Muscle of leg (tissue), 11 donors: ENCODE data around the gene KNDC1. TPM values are rescaled to one million over a fixed set of nuclear protein-coding genes. Genes with fewer than 3 reads are reported as not detected.
A peak's percentile ranks its signal among the peaks of the same experiment; 100 is the strongest.

Experiments
- DNase-seq: peaks from one replicate; pipeline ENCODE4 v3.0.0; 2013
- H3K27ac ChIP-seq: one replicate; pipeline ENCODE4 v1.5.1; 2013; ENCODE audit warnings: mild to moderate bottlenecking, low read length, control low read depth
- H3K27me3 ChIP-seq: one replicate; pipeline ENCODE4 v1.6.1; 2013; ENCODE audit warnings: low read length; ENCODE audit not compliant: control insufficient read depth, insufficient read depth
- H3K36me3 ChIP-seq: one replicate; pipeline ENCODE4 v1.6.1; 2013; ENCODE audit warnings: low read length; ENCODE audit not compliant: control insufficient read depth, insufficient read depth
- H3K4me1 ChIP-seq: one replicate; pipeline ENCODE4 v1.6.1; 2013; ENCODE audit warnings: low read length; ENCODE audit not compliant: control insufficient read depth, insufficient read depth
- H3K4me3 ChIP-seq: one replicate; pipeline ENCODE4 v1.5.1; 2013; ENCODE audit warnings: low read length, control low read depth
- H3K9me3 ChIP-seq: replicated peaks from 2 replicates; pipeline ENCODE4 v1.6.1; 2013; ENCODE audit warnings: low read depth, low read length; ENCODE audit not compliant: control insufficient read depth
- WGBS: methylation state at CpG from one replicate; pipeline ENCODE4 v1.1.5; 2013; ENCODE audit warnings: missing lambda C conversion rate; ENCODE audit not compliant: insufficient coverage; 5-methylcytosine and 5-hydroxymethylcytosine counted together
- polyA plus RNA-seq, 8 donors: library from polyadenylated mRNA; unstranded; fragments of 120-200 nt; gene quantifications; one replicate each; pipeline versions ENCODE4 v1.2.1 to v1.2.3, GENCODE V29; 2013; ENCODE audit warnings: inconsistent platforms in 1 of 8, low replicate concordance in 1 of 8; ENCODE audit not compliant: insufficient read length in 8 of 8, insufficient read depth in 1 of 8
- total RNA-seq: library from RNA; stranded (reverse); fragments of 120-200 nt; gene quantifications from one replicate; pipeline ENCODE4 v1.2.4, GENCODE V29; 2013

KNDC1 gene
- total and polyA plus RNA-seq, 9 donors, result 1.5 to 9.8 (median 4.4) TPM

DNA sequence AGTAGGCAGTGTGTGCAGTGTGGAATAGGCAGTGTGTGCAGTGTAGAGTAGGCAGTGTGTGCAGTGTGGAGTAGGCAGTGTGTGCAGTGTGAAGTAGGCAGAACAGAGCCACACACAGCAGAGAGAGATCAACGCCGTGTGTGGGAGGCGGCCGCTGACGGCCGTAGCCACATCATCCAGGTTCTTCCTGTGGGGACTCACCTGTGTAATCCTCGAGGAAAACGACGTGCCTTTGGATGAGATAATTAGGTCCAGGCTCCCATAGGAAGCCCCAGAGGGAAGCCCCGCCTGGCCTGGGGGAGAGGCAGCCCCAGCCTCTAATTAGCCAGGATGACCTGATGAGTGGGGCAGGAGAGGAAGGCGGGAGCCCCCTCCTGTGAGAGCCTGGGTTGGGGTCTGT is 25.4 kb downstream of the KNDC1 start:
- H3K27ac ChIP-seq, result no peak overlapping the region
- no peaks in the 10 kb centered on the region for H3K36me3 ChIP-seq
- DNase-seq, result no peak
- peaks cover 17% of the 10 kb centered on the region for H3K4me1 ChIP-seq
- no peaks in the 10 kb centered on the region for H3K9me3 ChIP-seq
- H3K4me3 ChIP-seq, result no peak overlapping the region
- WGBS, result 47% methylated on average over 10 of the region's 11 CpGs
- H3K27me3 ChIP-seq, result peaks cover 28% of the 10 kb centered on the region

DNA sequence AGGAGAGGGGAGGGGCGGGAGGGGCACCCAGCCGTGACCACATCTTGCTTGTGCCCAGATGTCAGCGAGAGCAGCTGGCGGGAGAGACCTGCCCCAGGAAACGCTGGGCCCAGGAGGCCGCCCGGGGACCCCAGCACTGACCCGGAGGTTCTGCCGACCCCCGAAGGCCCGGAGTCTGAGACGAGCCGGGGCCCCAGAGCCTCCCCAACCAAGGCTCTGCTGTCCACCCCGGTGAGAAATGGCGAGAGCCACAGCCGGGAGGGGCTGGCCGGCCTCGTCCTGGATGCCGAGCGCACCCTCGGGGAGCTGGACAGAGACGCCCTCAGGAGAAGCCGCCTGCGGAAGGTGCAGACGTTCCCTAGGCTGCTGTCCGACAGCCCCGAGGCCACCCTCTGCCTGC is 25.9 kb downstream of the KNDC1 start:
- WGBS, result 40% methylated on average over 25 of the region's 27 CpGs
- H3K4me3 ChIP-seq, result no peak overlapping the region
- no peak for DNase-seq

GRCh38 chr10:133186416-133187090 is 26.5 kb downstream of the KNDC1 start:
- WGBS, result 19% methylated on average over 26 of the region's 34 CpGs
- Histone ChIP-seq H3K9me3 (no peaks in the 10 kb centered on the region), H3K4me1 (peaks cover 17% of the 10 kb centered on the region), H3K27ac (no peak overlapping the region), H3K27me3 (peaks cover 28% of the 10 kb centered on the region), H3K4me3 (no peak overlapping the region), H3K36me3 (no peaks in the 10 kb centered on the region)
- DNase-seq, result peak; percentile 65

More for the DNA sequence above, 25.9 kb downstream of the KNDC1 start:
- Histone ChIP-seq H3K36me3 (no peaks in the 10 kb centered on the region), H3K9me3 (no peaks in the 10 kb centered on the region), H3K27ac (no peak overlapping the region), H3K4me1 (peaks cover 17% of the 10 kb centered on the region), H3K27me3 (peaks cover 28% of the 10 kb centered on the region)

DNA sequence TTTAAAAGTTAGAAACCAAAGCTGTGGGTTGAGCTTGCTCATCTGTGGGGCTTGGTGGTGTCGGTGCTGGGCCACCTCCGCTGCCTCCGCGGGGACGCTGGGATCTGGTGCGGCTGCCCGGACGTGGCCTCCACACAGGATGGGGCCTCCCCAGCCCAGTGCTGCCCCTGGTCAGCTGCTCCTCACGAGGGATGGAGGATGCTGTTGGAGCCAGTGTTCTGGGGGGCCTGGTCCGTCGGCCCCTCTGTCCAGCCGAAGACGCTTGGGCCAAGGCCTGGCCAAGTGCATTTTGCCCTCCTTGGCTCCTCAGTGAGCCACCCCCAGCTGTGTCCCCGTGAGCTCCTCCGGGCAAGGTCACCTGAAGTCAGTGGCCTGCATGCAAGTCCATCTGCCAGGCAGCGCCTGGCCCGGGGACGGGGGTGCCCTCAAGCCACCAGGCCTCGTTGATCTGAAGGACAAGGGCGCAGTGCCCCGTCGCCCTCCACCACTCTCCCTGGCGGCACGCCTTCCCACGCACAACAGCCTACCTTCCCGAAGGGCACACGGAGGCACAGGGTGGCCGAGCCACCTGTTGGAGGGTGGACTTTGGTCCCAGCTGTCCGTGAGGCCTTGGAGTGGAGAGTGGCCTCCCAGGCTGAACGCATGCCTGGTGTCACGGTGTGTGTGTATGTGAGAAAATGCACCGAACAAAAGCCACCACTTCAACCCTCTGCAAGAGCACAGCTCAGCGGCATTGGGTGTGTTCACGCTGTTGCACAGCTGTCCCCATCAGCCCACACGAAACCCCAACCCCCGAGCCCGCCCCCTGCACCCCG is 27.3 kb downstream of the KNDC1 start:
- H3K4me3 ChIP-seq, result no peak overlapping the region
- 70% methylated on average over 26 of the region's 38 CpGs for WGBS
- peaks cover 17% of the 10 kb centered on the region for H3K4me1 ChIP-seq
- no peak for DNase-seq
- peaks cover 28% of the 10 kb centered on the region for H3K27me3 ChIP-seq
- H3K9me3 ChIP-seq, result no peaks in the 10 kb centered on the region
- no peak overlapping the region for H3K27ac ChIP-seq
- no peaks in the 10 kb centered on the region for H3K36me3 ChIP-seq

DNA sequence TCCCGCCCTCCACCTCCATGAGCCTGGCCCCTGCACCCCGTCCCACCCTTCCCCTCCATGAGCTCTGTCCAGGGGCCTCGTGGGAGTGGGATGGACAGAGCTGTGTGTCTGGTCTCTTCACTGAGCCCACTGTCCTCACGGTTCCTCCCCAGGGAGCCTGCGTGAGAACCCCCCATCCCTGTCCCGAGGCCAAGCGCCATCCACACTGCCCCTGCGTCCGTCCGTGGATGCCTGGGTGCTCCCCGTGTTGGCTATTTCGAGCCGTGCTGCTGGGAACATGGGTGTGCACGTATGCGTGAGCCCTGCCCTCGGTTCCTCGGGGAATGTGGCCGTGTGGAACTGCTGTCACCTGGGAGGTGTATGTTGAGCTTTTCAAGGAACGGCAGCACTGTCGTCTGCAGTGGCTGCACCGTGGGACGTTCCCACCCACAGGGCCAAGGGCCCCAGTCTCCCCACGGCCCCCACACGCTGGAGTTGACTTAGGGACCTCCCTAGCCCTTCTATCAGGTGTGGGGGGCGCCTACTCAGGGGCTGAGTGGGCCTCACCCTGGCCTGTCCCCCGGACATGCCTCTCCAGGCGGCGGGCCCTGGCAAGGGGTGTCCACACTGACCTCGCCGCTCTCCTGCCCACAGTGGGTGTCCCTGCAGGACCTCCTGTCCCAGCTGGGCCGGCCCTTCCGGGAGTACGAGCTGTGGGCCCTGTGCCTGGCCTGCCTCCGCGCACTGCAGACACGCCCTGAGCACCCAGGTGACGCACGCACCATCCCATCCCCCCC is 28.1 kb downstream of the KNDC1 start:
- Histone ChIP-seq H3K27me3 (peaks cover 28% of the 10 kb centered on the region), H3K27ac (no peak overlapping the region), H3K36me3 (no peaks in the 10 kb centered on the region), H3K4me3 (no peak overlapping the region), H3K9me3 (no peaks in the 10 kb centered on the region), H3K4me1 (peaks cover 17% of the 10 kb centered on the region)
- 90% methylated on average over 28 of the region's 38 CpGs for WGBS
- no peak for DNase-seq

GRCh38 chr10:133189256-133189655 is 29.2 kb downstream of the KNDC1 start:
- WGBS, result 77% methylated on average over 20 of the region's 22 CpGs

GRCh38 chr10:133189726-133190125 is 29.7 kb downstream of the KNDC1 start:
- H3K4me3 ChIP-seq, result no peak overlapping the region
- 80% methylated on average over 9 of the region's 14 CpGs for WGBS
- H3K4me1 ChIP-seq, result peaks cover 17% of the 10 kb centered on the region
- peaks cover 28% of the 10 kb centered on the region for H3K27me3 ChIP-seq
- no peaks in the 10 kb centered on the region for H3K36me3 ChIP-seq
- no peak overlapping the region for H3K27ac ChIP-seq
- no peaks in the 10 kb centered on the region for H3K9me3 ChIP-seq
- no peak for DNase-seq

More at GRCh38 chr10:133189256-133189655, 29.2 kb downstream of the KNDC1 start:
- Histone ChIP-seq H3K9me3 (no peaks in the 10 kb centered on the region), H3K4me3 (no peak overlapping the region), H3K27me3 (peaks cover 28% of the 10 kb centered on the region), H3K4me1 (peaks cover 17% of the 10 kb centered on the region), H3K27ac (no peak overlapping the region), H3K36me3 (no peaks in the 10 kb centered on the region)
- no peak for DNase-seq

GRCh38 chr10:133190225-133190624 is 30.2 kb downstream of the KNDC1 start:
- Histone ChIP-seq H3K27ac (no peak overlapping the region), H3K4me1 (peaks cover 17% of the 10 kb centered on the region), H3K27me3 (peaks cover 26% of the 10 kb centered on the region), H3K9me3 (no peaks in the 10 kb centered on the region), H3K36me3 (no peaks in the 10 kb centered on the region), H3K4me3 (no peak overlapping the region)
- 96% methylated on average over 10 of the region's 10 CpGs for WGBS
- DNase-seq, result no peak

GRCh38 chr10:133191651-133192050 is 31.6 kb downstream of the KNDC1 start:
- Histone ChIP-seq H3K27me3 (peaks cover 16% of the 10 kb centered on the region), H3K9me3 (no peaks in the 10 kb centered on the region), H3K4me1 (peaks cover 14% of the 10 kb centered on the region), H3K4me3 (no peak overlapping the region), H3K27ac (no peak overlapping the region), H3K36me3 (no peaks in the 10 kb centered on the region)
- WGBS, result 85% methylated on average over 4 of the region's 4 CpGs
- DNase-seq, result no peak

DNA sequence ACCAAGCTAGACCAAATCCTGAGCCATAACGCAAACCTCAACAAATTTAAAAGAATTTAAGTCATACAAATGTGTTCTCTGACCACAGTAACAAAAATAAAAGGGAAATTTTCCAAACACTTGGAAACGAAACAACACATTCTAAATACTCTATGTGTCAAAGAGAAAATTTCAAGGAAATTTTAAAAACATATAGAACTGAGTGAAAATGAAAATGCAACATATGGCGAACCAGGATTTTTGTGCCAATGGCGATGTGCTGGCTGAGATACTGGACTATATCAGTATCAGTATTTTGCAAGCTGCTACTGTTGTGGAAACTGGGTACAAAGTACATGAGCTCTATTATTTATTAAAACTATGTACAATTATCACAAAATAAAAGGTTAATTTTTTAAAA is 34.1 kb downstream of the KNDC1 start:
- Histone ChIP-seq H3K36me3 (no peaks in the 10 kb centered on the region), H3K9me3 (no peaks in the 10 kb centered on the region), H3K27me3 (peaks cover 15% of the 10 kb centered on the region), H3K4me1 (peaks cover 5% of the 10 kb centered on the region), H3K4me3 (no peak overlapping the region), H3K27ac (no peak overlapping the region)
- DNase-seq, result no peak
- WGBS, result no CpG with 5 or more reads among the region's 4 CpGs
